PC-3 (cell line): ENCODE measurements around the gene SIPA1L3. TPM values are rescaled to one million over a fixed set of nuclear protein-coding genes. Genes with fewer than 3 reads are reported as not detected.

Experiments
- ATAC-seq: fragments of 200-7000 bp; cut with Tn5 transposase; 2 replicates; pipeline ENCODE4 v1.9.1; 2020; ENCODE audit warnings: mild to moderate bottlenecking, moderate library complexity
- BruUV-seq: library from RNA; stranded (reverse); fragments of 400-500 nt; replicated peaks from 2 replicates; lab custom pipeline; 2021; lab: Mats Ljungman, UMichigan
- CTCF ChIA-PET: fragments of 300-600 bp; sonication (Branson Sonifier 250); formaldehyde crosslinking; loops from one replicate; lab custom pipeline; 2022; ENCODE audit warnings: antibody characterized with exemption; lab: Charles Lee
- POLR2A ChIA-PET: fragments of 300-600 bp; sonication (Branson Sonifier 250); formaldehyde crosslinking; loops from one replicate; lab custom pipeline; 2022; ENCODE audit warnings: antibody characterized with exemption; ENCODE audit not compliant: unreplicated experiment; lab: Charles Lee
- DNase-seq: peaks from one replicate; pipeline ENCODE4 v3.0.0-alpha.2; 2015
- H2AFZ ChIP-seq: fragments of 300-600 bp; sonication (generic); 2 replicates; pipeline ENCODE4 v1.6.0; 2016; ENCODE audit warnings: antibody characterized with exemption, low read length
- H3F3A ChIP-seq: fragments of 300-600 bp; sonication (generic); one replicate; pipeline ENCODE4 v1.6.0; 2017; ENCODE audit warnings: antibody characterized with exemption, low read length, control low read depth, mild to moderate bottlenecking; ENCODE audit not compliant: unreplicated experiment
- H3K27ac ChIP-seq: fragments of 300-600 bp; sonication (generic); 2 replicates; pipeline ENCODE4 v1.5.1; 2016; ENCODE audit warnings: mild to moderate bottlenecking, low read length
- H3K27me3 ChIP-seq: fragments of 300-600 bp; sonication (generic); 2 replicates; pipeline ENCODE4 v1.6.1; 2016; ENCODE audit warnings: low read length, mixed read lengths
- H3K36me3 ChIP-seq: fragments of 300-600 bp; sonication (generic); 2 replicates; pipeline ENCODE4 v1.6.1; 2016; ENCODE audit warnings: low read depth, mixed run types, low read length, mixed read lengths
- H3K4me1 ChIP-seq: fragments of 300-600 bp; sonication (generic); 2 replicates; pipeline ENCODE4 v1.5.1; 2016; ENCODE audit warnings: low read length; ENCODE audit not compliant: insufficient read depth
- H3K4me2 ChIP-seq: fragments of 300-600 bp; sonication (generic); 2 replicates; pipeline ENCODE4 v1.6.0; 2016; ENCODE audit warnings: low read length
- H3K4me3 ChIP-seq: fragments of 300-600 bp; sonication (generic); 2 replicates; pipeline ENCODE4 v1.5.1; 2016; ENCODE audit warnings: mild to moderate bottlenecking, low read length, mixed read lengths
- H3K79me2 ChIP-seq: fragments of 300-600 bp; sonication (generic); 2 replicates; pipeline ENCODE4 v1.6.1; 2017; ENCODE audit warnings: low read length, mixed read lengths
- H3K9ac ChIP-seq: fragments of 300-600 bp; sonication (generic); 2 replicates; pipeline ENCODE4 v1.6.0; 2016; ENCODE audit warnings: mild to moderate bottlenecking, low read length
- H3K9me2 ChIP-seq: fragments of 300-600 bp; sonication (generic); replicated peaks from 2 replicates; pipeline ENCODE4 v1.6.1; 2016; ENCODE audit warnings: mixed run types, low read length, mixed read lengths
- H3K9me3 ChIP-seq: fragments of 300-600 bp; sonication (generic); 2 replicates; pipeline ENCODE4 v1.6.1; 2016; ENCODE audit warnings: low read length, mixed read lengths
- H4K20me1 ChIP-seq: fragments of 300-600 bp; sonication (generic); 2 replicates; pipeline ENCODE4 v1.6.1; 2016; ENCODE audit warnings: low read length, mixed read lengths
- CTCF ChIP-seq: fragments of 300-600 bp; sonication (generic); conservative IDR thresholded peaks from 2 replicates; pipeline ENCODE4 v1.5.1; 2017; ENCODE audit warnings: antibody characterized with exemption, low read depth, mild to moderate bottlenecking, low read length
- EZH2 ChIP-seq: fragments of 300-600 bp; sonication (generic); IDR thresholded peaks from one replicate; pipeline ENCODE4 v1.6.1; 2017; ENCODE audit warnings: antibody characterized with exemption, mild to moderate bottlenecking, low read length; ENCODE audit not compliant: unreplicated experiment
- EZH2phosphoT487 ChIP-seq: fragments of 300-600 bp; sonication (generic); IDR thresholded peaks from 2 replicates; pipeline ENCODE4 v1.6.1; 2018; ENCODE audit warnings: mild to moderate bottlenecking, antibody characterized with exemption, low read length, borderline replicate concordance
- intact Hi-C: fragments of 100-400 bp; cut with micrococcal nuclease; formaldehyde crosslinking; loops from 2 replicates; pipeline ENCODE4 v1.9.0; 2023
- total RNA-seq: library from RNA; depleted of rRNA; stranded (reverse); fragments of >200 nt; gene quantifications from 2 replicates; pipeline ENCODE4 v1.2.3, GENCODE V29; 2014

SIPA1L3 gene
- total RNA-seq, 1 experiment from 2014 or later, result 38.7 TPM

DNA sequence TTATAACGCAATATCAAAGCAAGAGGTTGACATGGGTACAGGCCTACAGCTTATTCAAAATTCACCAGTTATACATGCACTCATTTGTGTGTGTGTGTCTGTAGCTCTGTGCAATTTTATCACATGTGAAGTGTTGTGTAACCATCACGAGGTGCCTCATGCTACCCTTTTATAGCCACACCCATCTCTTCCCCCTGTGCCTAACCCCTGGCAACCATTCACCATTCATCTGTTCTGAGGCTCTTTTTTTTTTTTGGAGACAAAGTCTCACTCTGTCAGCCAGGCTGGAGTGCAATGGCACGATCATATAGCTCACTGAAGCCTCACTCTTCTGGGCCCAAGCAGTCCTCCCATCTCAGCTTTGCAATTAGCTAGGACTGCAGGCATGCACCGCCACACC, 238.6 kb downstream of the SIPA1L3 start:
- intact Hi-C loops, result no loop called here
- no peak overlapping the region for H3K27ac ChIP-seq
- no peaks in the 10 kb centered on the region for H3F3A ChIP-seq
- no peak for TF ChIP-seq EZH2
- TF ChIP-seq CTCF, result no peak
- TF ChIP-seq EZH2phosphoT487, result no peak
- H3K9me3 ChIP-seq, result no peaks in the 10 kb centered on the region
- H3K9ac ChIP-seq, result no peak overlapping the region
- H3K4me2 ChIP-seq, result no peak overlapping the region
- no TSS peak for BruUV-seq
- ChIA-PET POLR2A (no interaction called here), CTCF (no interaction called here)
- H3K27me3 ChIP-seq, result no peaks in the 10 kb centered on the region
- H3K36me3 ChIP-seq, result peaks cover 11% of the 10 kb centered on the region
- no peaks in the 10 kb centered on the region for H4K20me1 ChIP-seq
- no peaks in the 10 kb centered on the region for H3K9me2 ChIP-seq
- H3K4me3 ChIP-seq, result no peak overlapping the region
- ATAC-seq (no peak), DNase-seq (no peak)
- H3K4me1 ChIP-seq, result no peaks in the 10 kb centered on the region
- no peaks in the 10 kb centered on the region for H3K79me2 ChIP-seq
- H2AFZ ChIP-seq, result no peak overlapping the region

DNA sequence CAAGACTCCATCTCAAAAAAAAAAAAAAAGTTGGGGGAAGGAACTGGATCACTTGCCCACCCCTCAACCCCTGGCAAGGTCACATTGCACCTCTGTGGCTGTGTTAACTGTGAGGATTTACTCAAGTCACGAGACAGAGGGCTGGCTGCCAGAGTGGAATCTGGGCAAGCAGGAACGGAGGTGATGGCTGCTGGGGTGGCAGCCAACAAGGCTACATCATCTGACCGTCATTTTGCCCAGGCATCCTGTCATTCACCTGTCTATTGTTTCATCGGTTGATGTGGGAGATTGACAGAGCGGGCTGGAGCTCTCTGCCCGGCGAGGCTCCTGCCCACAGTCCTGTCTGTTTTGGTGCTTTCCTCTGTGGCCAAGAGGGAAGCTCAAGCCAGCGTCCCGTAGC, 241.3 kb downstream of the SIPA1L3 start:
- H3K27me3 ChIP-seq, result no peaks in the 10 kb centered on the region
- no peak for DNase-seq
- peaks cover 9% of the 10 kb centered on the region; the same call in 1 of the 2 replicates for H3K4me1 ChIP-seq
- no TSS peak for BruUV-seq
- H3F3A ChIP-seq, result no peaks in the 10 kb centered on the region
- no peak for ATAC-seq
- no peaks in the 10 kb centered on the region for H4K20me1 ChIP-seq
- H2AFZ ChIP-seq, result no peak overlapping the region
- H3K9me3 ChIP-seq, result no peaks in the 10 kb centered on the region
- no peak overlapping the region for H3K4me2 ChIP-seq
- no peak overlapping the region for H3K9ac ChIP-seq
- POLR2A ChIA-PET, result no interaction called here
- H3K27ac ChIP-seq, result no peak overlapping the region
- no peaks in the 10 kb centered on the region for H3K79me2 ChIP-seq
- CTCF ChIA-PET, result no interaction called here
- H3K4me3 ChIP-seq, result no peak overlapping the region
- no peaks in the 10 kb centered on the region for H3K9me2 ChIP-seq
- no peak for TF ChIP-seq EZH2phosphoT487
- no peak for TF ChIP-seq CTCF
- intact Hi-C loops, result no loop called here
- H3K36me3 ChIP-seq, result peaks cover 11% of the 10 kb centered on the region

- ATAC-seq (no peak), DNase-seq (no peak)
- Histone ChIP-seq H3K27ac (no peak overlapping the region), H3K4me2 (no peak overlapping the region), H3F3A (no peaks in the 10 kb centered on the region), H3K9me3 (no peaks in the 10 kb centered on the region), H3K79me2 (no peaks in the 10 kb centered on the region), H3K27me3 (no peaks in the 10 kb centered on the region), H3K4me3 (no peak overlapping the region), H4K20me1 (no peaks in the 10 kb centered on the region), H3K9me2 (no peaks in the 10 kb centered on the region), H3K36me3 (peaks cover 7% of the 10 kb centered on the region), H3K9ac (no peak overlapping the region), H2AFZ (no peak overlapping the region), H3K4me1 (peaks cover 9% of the 10 kb centered on the region; the same call in 1 of the 2 replicates)
- no TSS peak for BruUV-seq
- intact Hi-C loops, result no loop called here
- no peak for TF ChIP-seq EZH2phosphoT487
- TF ChIP-seq EZH2, result no peak
- TF ChIP-seq CTCF, result no peak
- ChIA-PET CTCF (no interaction called here), POLR2A (no interaction called here)
These were observed 242.7 kb downstream of the SIPA1L3 start for GRCh38 chr19:38149661-38150061.
